GM12865 (cell line): ENCODE measurements around the gene SPDYE1.
"Not testable (repeated sequence)": the region's sequence is repeated elsewhere in the genome, so short reads cannot be mapped to it uniquely, and the experiment has no call there.

ENCODE experiments used
- DNase-seq: peaks from one replicate; pipeline ENCODE4 v3.0.0; 2010; ENCODE audit warnings: low read depth
- H3K4me3 ChIP-seq: 2 replicates; pipeline ENCODE4 v1.5.1; 2011; ENCODE audit warnings: mild to moderate bottlenecking, low read depth, low read length, control low read depth
- CTCF ChIP-seq: IDR thresholded peaks from 2 replicates; pipeline ENCODE4 v1.5.1; 2011; ENCODE audit warnings: low read length, control low read depth, low read depth, inconsistent platforms; ENCODE audit not compliant: insufficient read depth; ENCODE audit errors: missing control alignments

SPDYE1 gene

GRCh38 chr7:43974725-43975482 lies 22.8 kb upstream of the SPDYE1 start:
- H3K4me3 ChIP-seq, DNase-seq: not testable (repeated sequence)

- no peak for TF ChIP-seq CTCF
- no peak overlapping the region for H3K4me3 ChIP-seq
These were observed 20.2 kb upstream of the SPDYE1 start for GRCh38 chr7:43977525-43977924.

GRCh38 chr7:43978102-43978501 lies 19.6 kb upstream of the SPDYE1 start:
- DNase-seq, H3K4me3 ChIP-seq: not testable (repeated sequence)

More at GRCh38 chr7:43977525-43977924, 20.2 kb upstream of the SPDYE1 start:
- DNase-seq, result no peak

- not testable (repeated sequence) for DNase-seq, H3K4me3 ChIP-seq
These were observed 14.8 kb upstream of the SPDYE1 start for GRCh38 chr7:43982848-43983247.

- not testable (repeated sequence) for DNase-seq
These were observed 14.0 kb upstream of the SPDYE1 start for GRCh38 chr7:43983736-43984135.

GRCh38 chr7:43985904-43986864 lies 11.5 kb upstream of the SPDYE1 start:
- peak; percentile 42 for TF ChIP-seq CTCF
- DNase-seq, result peak; percentile 50
- not testable (repeated sequence) for H3K4me3 ChIP-seq

More at GRCh38 chr7:43983736-43984135, 14.0 kb upstream of the SPDYE1 start:
- not testable (repeated sequence) for H3K4me3 ChIP-seq

- DNase-seq, H3K4me3 ChIP-seq: not testable (repeated sequence)
These were observed 10.2 kb upstream of the SPDYE1 start for GRCh38 chr7:43987476-43987875.

- DNase-seq, H3K4me3 ChIP-seq: not testable (repeated sequence)
These were observed 7.6 kb upstream of the SPDYE1 start for GRCh38 chr7:43990011-43990585.

- not testable (repeated sequence) for H3K4me3 ChIP-seq, DNase-seq
These were observed 6.9 kb upstream of the SPDYE1 start for GRCh38 chr7:43990829-43991228.

GRCh38 chr7:43992896-43993295 lies 4.8 kb upstream of the SPDYE1 start:
- peak; percentile 56 for DNase-seq

GRCh38 chr7:43994681-43995080 lies 3.0 kb upstream of the SPDYE1 start:
- H3K4me3 ChIP-seq, DNase-seq: not testable (repeated sequence)

More at GRCh38 chr7:43992896-43993295, 4.8 kb upstream of the SPDYE1 start:
- not testable (repeated sequence) for H3K4me3 ChIP-seq

- H3K4me3 ChIP-seq, result not testable (repeated sequence)
These were observed 14.4 kb downstream of the SPDYE1 start for GRCh38 chr7:44012081-44012480.

GRCh38 chr7:44015090-44015489 lies 17.4 kb downstream of the SPDYE1 start:
- DNase-seq, H3K4me3 ChIP-seq: not testable (repeated sequence)

More at GRCh38 chr7:44012081-44012480, 14.4 kb downstream of the SPDYE1 start:
- DNase-seq, result not testable (repeated sequence)
